Measurements from ENCODE around the gene INSIG2. TPM values are rescaled to one million over a fixed set of nuclear protein-coding genes. Genes with fewer than 3 reads are reported as not detected.

The INSIG2 gene
- total and polyA plus RNA-seq, 9 of the 15 experiments (the other 6 are each of a cell fraction or from before 2014, with no cell fraction given): 1.5 to 34.2 (median 6.4) TPM

DNA sequence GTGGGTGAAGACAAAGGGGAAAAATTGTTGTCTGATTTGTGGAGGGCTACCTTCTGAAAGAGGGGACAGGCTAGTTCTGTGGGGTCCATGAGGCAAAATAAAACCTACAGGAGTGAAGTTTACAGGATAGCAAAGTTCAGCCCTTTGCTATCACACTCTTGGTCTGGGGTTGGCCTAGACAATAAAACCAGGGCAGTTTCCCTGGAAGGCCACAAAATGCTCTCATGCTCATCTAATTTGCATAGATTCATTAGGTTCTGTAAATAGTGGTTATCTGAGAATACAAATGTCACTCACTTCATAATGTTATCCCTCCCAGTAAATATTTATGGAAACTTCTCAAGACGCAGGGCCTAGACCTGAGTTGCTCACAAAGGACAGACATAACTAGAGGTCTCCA, 63.6 kb downstream of the INSIG2 start:
- BruUV-seq (replicated peaks): no TSS peak
- ChIA-PET POLR2A (no interaction called here), CTCF (ENCODE audit: low intra/inter-chr PET ratio) (no interaction called here)
- TF ChIP-seq ETS2 (tag; IDR thresholded peaks at IDR 0.05; ENCODE audit: borderline replicate concordance, poor library complexity, severe bottlenecking) (no peak), POLR3A (IDR thresholded peaks at IDR 0.05; ENCODE audit: borderline replicate concordance, extremely low read depth, insufficient read depth, insufficient read length) (no peak), ERF (CRISPR knock-in tag; IDR thresholded peaks at IDR 0.05) (no peak), CBX5 (IDR thresholded peaks at IDR 0.05; ENCODE audit: borderline replicate concordance, low read depth) (no peak), NFXL1 (CRISPR knock-in tag; IDR thresholded peaks at IDR 0.05) (no peak), MTA2 (IDR thresholded peaks at IDR 0.05; ENCODE audit: low read depth) (no peak), HDAC2 (IDR thresholded peaks at IDR 0.05) (no peak), ZBTB12 (CRISPR knock-in tag; IDR thresholded peaks at IDR 0.05) (no peak), ZNF707 (CRISPR knock-in tag; conservative IDR thresholded peaks at IDR 0.05) (no peak), TCF3 (CRISPR knock-in tag; IDR thresholded peaks at IDR 0.05) (no peak), ZNF695 (CRISPR knock-in tag; IDR thresholded peaks at IDR 0.05) (no peak), E2F1 (CRISPR knock-in tag; IDR thresholded peaks at IDR 0.05) (no peak), YBX1 (IDR thresholded peaks at IDR 0.05) (no peak)
- 0% methylated on average over 1 of the region's 1 CpG for WGBS (ENCODE audit: insufficient coverage, low coverage, missing lambda C conversion rate)
- Histone ChIP-seq H3K9me3 (replicated peaks; ENCODE audit: control insufficient read depth, insufficient read depth, low read depth, low read length) (no peaks in the 10 kb centered on the region), H3K4me2 (ENCODE audit: insufficient read depth, low read length) (no peak overlapping the region), H3K27me3 (ENCODE audit: control insufficient read depth in 2 of 2, insufficient read depth in 2 of 2, low read length in 2 of 2) (no peaks in the 10 kb centered on the region), H3K4me3 (no peak overlapping the region), H3K9ac (ENCODE audit: insufficient read depth in 1 of 2, low read depth in 2 of 2, low read length in 2 of 2) (no peak overlapping the region), H4K20me1 (replicated peaks; ENCODE audit: control insufficient read depth, insufficient read depth, low read length) (no peaks in the 10 kb centered on the region; the same call in 1 of the 2 replicates), H3K9me1 (ENCODE audit: control insufficient read depth, insufficient read depth, low read length) (no peaks in the 10 kb centered on the region), H3K36me3 (ENCODE audit: control insufficient read depth, insufficient read depth, low read length) (no peaks in the 10 kb centered on the region), H3K79me2 (ENCODE audit: control insufficient read depth, insufficient read depth, low read length) (no peaks in the 10 kb centered on the region), H3K4me1 (replicated peaks in 1 of 2; ENCODE audit: control insufficient read depth in 2 of 2, insufficient read depth in 2 of 2, low read length in 2 of 2) (no peaks in the 10 kb centered on the region), H3K27ac (ENCODE audit: extremely low read depth, low read depth, low read length) (no peak overlapping the region), H2AFZ (ENCODE audit: low read depth, low read length) (no peak overlapping the region)
- ATAC-seq (no peak), FAIRE-seq (no peak), DNase-seq (ENCODE audit: extremely low read depth in 1 of 4, low spot score in 3 of 4) (no peak)
- intact Hi-C loops (cut with micrococcal nuclease): no loop called here
- in situ Hi-C loops (cut with MboI): no loop called here
